ENCODE measurements around the gene ASB10. TPM values are rescaled to one million over a fixed set of nuclear protein-coding genes. Genes with fewer than 3 reads are reported as not detected.
A peak's percentile ranks its signal among the peaks of the same experiment; 100 is the strongest.

Gene ASB10
- total RNA-seq, 1 experiment from 2014 or later, result not detected

DNA sequence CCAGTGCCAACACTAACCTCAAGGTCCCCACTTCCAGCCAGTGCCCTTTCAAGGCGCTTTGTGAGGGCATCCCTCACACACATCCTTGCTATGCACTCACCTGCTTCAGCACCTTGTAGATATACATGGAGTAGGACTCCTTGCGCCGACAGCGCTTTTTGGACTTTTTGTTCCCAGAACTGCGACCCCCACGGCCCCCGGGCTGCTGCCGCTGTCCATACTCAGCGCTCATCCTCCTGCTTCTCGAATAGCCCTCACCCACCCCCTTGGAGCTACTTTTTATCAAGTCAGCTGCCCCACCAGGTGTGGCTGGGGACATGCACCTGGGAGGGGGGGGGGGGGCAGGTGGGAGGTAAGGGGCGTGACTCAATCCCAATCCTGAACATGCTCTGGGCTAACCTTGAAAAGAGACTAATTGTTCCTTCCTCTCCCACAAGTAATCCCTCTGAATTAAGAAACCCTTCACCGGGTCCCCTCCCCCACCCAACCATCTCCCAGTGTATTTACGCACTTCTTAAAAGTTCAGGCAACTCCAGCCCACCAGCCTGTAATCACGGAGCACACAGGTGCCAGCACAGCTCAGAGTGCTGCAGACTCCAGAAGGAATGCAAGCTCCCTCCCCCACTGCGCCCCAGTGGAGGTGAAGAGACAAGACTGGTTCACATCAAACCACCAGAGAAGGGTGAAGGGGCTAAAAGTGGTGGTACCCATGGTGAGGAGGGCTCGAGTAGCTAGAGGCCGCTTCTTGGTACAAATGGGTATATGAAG, 23.2 kb upstream of the ASB10 start, which contains the start of gene H2BK1:
TSS of gene H2BK1 (minus strand) at position 402 of the 768 bp plus-strand sequence. CDS start at position 232, 170 bp downstream.
- DNase-seq (ENCODE audit: low spot score), result no peak

DNA sequence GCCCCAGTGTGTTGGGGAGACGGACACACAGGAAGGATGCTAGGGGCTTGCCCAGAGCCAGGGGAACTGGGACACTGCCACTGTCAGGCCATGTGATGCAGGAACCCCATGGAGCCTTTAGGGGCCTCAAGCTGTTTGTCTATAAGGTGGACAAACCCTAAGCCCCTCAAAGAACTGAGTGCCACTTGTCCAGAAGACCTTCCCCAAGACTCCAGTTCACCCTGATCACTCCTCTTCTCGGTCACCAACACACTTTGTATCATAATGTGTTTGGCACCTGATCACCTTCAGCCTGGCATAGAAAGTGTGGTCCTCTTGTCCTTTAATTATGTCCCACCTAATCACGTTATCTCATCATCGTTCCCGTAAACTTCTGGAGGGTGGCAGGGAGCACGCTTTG, 22.5 kb upstream of the ASB10 start:
- no peak for DNase-seq (ENCODE audit: low spot score)

DNA sequence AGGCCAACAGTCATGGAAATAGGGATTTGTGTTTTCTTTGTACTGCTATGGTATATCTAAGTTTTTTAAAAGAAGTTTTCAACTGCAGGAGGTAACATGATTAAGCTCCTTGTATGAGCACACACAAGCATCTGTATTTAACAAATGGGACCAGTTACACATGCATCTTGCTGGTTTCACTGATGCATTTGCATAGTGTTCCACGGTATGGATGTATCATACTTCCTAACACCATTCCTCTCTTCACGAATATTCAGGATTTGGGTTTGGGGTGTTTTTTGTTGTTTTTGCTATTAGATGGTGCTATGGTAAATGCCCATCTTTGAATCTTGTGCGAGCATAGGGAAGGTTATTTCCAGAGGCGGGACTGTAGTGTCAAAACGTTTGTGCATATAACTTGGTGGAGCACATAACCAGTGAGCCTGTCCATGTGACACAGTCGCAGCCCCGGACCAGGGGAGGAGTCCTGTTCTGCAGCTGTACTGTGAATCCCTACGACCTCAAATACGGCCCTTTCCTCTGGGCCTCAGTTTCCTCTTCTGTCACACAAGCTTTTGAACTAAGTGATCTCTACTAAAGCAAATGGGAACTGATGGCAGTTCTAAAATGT, 21.3 kb upstream of the ASB10 start:
- DNase-seq (ENCODE audit: low spot score), result no peak

DNA sequence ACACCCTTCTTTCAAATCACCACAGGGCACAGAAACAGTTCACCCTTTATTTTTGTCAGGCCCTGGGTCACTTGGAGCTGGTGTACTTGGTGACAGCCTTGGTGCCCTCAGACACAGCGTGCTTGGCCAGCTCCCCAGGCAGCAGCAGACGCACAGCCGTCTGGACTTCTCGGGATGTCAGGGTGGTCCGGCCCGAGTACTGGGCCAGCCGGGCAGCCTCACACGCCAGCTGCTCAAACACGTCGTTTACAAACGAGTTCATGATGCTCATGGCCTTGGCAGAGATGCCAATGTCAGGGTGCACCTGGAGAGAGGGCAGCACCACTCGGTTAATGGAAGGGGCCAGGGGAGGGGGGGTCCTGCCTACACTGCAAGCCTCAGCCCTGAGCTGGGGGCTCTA, 20.8 kb upstream of the ASB10 start:
- DNase-seq (ENCODE audit: low spot score), result no peak

DNA sequence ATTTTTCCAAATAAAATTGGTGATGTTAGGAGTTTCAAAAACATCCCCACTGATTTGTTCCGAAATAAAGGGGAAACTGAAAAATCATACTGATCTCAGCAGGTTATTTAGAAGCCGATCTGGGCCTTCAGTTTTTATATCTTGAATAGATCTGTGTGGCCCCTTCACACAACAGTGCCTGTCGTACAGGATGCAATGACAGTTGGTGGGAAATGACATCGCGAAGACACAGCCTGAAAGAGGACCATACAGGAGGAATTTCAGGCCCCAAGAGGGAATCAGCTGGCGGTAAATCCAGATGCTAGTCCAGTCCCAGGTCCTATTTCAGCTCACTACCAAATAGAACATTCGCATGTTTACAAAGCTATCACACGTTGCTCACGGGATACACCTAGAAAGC, 20.3 kb upstream of the ASB10 start:
- DNase-seq (ENCODE audit: low spot score), result no peak

DNA sequence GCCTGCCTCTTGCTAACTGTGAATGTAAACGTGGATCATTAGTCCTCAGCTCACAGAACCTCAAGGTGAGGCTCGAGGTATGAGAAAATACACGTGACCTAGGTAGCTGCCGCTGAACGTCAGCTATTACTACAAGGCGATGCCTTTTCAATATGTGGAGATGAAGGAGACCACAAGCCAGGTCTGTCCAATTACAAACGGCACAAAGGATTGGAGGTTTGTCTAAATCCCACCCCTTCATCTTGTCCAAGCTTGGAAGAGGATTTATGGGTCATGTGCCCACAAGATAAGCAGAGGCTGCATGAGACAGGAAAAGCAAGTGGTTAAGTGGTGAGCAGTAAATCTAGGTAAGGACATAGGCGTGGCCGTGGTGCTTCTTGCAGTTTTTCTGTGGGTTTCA, 19.9 kb upstream of the ASB10 start:
- DNase-seq (ENCODE audit: low spot score), result peak; percentile 80

DNA sequence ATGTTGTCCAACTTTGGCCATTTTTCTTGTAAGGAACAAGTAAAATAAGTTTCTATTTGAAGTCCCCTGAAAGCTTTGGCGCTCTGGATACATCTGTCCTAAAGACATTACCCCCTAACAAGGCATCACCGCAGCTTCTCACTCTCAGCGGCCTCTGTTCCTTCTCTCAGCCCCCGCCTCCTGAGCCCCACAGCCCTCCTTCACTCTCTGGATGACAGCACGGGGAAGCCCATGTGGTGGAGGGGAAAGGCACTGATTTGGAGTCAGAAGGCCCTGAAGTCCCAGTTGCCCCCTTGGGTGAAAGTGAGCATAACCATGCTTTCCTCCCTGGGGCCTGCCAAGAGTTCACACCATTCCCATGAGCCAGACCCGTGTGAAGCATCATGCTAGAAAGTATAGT, 18.7 kb upstream of the ASB10 start:
- no peak for DNase-seq (ENCODE audit: low spot score)

DNA sequence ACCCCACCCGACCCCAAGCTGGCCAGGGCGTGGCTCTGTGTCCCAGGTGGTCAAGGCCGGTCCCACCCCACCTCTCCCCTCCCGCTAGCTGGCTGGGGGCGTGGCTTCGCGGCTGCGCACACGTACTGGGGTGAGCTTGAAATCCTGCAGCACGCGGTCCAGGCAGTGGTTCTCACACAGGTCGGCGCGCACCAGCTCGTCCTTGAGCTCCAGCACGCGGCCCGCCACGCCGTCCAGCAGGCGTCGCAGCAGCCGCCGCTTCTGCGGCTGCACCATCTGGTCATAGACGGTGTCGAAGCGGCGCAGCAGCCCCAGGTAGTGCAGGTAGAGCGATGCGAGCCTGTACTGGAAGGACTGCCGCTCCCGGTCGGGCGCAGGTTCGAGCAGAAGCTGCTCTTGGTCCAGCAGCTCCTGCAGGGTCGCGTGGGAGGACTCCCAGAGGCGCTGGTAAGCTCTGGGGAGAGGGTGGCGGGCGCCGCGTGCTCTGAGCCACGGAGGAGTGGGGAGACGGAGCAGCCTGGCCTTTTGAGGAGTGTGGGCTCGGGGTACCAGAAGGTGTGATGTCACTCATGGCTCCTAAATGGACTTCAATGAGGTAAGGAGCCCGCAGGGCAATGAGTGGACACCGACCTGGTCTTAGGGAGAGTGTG, 17.5 kb upstream of the ASB10 start:
- DNase-seq (ENCODE audit: low spot score), result no peak

DNA sequence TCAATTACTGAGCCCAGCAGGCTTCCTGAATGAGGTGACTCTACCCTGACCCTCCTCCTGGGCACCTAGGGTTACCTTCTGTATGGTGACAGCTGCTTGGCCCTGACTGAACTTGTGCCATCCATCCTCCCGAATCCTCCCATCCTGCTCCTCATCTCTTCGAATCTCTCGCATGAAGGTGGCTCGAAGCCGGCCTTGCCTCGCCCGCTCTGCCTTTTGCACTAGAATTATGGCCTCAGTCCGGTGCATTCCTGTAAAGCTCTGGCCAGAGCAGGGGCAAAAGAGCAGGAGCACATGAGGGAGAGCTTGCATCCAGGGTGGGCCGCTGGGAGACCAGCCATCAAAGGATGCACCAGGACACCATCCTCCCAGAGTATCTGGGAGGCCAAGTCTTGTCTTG, 15.8 kb upstream of the ASB10 start:
- no peak for DNase-seq (ENCODE audit: low spot score)

DNA sequence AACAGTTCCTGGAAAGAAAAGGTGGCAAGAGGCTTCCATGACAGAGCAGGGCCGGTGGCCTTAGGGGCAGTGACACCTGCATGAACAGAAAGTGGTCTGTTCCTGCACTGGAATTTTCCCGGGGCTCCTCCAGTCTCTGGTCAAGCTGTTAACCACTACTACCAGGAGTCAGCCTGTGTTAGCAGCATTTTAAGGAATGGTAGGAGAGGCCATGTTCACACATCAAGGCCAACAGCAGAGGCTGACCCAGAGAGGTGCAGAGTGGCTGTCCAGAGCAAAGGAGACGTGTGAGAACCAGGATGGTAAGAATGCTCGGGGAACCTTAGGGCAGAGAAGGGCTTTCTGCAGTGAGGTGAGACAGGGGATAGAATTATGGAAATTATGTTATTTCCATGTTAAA, 14.7 kb upstream of the ASB10 start:
- DNase-seq (ENCODE audit: low spot score), result no peak

DNA sequence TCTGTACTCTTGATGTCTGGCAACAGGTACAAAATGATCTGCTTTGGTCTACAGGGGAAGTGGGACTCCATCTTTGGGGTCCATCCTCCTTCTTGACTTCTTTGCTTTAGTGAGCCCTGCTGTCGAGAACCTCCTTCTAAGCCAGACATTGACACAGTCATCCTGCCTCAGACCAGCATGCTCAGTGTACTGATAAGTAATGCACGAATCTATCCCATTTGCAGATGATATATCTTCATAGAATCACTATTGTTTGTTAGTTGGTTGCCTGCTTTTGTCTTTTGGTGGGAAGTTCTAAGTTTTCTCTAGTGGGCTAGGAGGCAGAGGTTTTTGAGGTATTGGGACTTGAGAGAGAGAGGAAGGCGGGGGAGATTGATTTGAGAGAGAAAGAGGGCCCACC, 14.3 kb upstream of the ASB10 start:
- DNase-seq (ENCODE audit: low spot score), result no peak

DNA sequence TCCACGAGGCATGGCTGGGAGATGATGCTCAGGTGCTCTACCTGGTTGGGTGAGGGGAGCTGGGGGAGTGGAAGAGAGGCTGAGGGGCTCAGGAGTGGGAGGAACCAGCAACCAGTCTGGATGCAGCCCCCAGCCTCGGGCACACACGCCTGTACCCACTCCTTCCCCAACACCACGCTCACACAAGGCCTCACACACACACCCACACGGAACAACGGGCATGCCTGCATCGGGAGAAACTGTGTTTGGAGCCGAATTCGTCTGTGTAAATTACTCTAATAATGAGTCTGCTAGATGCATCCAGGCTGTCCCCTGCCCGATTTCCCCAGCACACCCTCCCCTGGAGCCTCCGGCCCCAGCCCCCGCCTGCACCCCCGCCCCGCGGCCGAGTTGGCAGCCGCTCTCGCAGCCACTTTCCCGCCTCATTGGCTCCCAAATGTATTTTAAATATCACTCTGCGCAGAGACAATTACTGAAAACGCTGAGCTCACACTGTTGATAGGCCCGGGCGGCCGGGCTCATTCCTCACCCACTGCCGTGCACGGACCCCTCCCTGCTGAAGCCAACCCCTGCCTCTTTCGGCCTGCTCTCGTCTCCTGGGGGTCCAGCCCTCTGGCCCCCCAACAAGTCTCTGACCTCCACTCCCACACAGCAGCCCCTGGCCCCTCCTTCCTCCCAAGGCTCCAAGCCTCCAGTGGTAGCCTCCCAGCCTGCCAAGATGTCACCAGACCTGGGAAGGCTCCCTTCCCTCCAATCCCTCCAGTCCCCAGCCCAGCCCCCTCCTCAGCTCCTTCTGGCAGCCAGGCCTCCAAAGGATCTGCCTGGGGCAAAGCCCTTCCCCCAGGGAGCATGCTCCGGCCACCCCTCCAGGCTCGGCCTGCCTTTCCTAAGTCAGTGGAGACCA, 12.1 kb upstream of the ASB10 start:
- no peak for DNase-seq (ENCODE audit: low spot score)

DNA sequence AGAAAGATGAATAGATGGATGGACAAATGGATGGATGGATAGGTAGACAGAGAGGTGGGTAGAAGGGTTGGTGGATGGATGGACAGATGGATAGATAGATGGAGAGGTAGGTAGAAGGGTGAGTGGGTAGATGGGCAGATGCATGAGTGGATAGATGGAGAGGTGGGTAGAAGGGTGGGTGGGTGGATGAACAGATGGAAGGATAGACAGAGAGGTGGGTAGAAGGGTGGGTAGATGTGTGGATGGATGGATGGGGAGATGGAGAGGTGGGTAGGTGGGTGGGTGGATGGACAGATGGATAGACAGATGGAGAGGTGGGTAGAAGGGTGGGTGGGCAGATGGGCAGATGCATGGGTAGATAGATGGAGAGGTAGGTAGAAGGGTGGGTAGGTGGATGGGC, 10.9 kb upstream of the ASB10 start:
- DNase-seq (ENCODE audit: low spot score), result no peak

DNA sequence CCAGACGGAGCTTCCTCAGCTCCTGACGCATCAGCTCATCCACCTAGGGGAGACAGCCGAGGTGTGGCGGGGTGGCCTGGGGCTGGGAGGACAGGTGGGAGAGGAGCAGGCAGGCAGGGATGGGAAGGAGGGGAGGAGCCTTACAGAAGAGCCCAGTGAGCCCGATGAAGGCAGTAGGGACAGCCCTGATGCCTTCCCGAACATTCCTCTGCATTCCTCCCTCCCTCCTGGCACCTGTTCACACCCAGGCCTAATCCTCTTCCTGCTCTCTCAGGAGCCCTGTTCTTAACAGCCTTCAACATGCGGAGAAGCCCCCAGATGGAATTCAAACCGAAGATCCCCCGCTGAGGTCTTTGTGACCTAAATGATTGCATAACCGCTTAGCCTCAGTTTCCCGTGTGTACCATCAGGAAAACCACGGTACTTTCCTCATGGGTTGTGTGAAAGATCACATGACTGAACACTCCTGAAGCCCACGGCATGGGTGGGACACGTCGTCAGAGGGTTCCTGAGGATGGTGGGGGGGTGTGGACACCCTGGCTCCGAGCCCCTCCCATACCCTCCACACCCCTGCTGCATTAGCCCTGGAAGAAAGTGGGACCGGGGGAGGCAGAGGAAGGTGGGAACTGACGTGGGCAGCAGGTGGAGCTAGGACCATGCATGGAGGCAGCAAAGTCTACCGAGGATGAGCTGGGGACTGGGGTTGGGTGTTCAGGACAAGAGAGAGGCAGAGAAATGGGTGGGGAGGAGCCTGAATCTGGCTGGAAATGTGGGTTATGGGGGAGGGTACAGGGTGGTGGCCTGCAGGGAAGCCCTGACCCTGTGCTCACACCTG, 8.8 kb upstream of the ASB10 start:
- no peak for DNase-seq (ENCODE audit: low spot score)

DNA sequence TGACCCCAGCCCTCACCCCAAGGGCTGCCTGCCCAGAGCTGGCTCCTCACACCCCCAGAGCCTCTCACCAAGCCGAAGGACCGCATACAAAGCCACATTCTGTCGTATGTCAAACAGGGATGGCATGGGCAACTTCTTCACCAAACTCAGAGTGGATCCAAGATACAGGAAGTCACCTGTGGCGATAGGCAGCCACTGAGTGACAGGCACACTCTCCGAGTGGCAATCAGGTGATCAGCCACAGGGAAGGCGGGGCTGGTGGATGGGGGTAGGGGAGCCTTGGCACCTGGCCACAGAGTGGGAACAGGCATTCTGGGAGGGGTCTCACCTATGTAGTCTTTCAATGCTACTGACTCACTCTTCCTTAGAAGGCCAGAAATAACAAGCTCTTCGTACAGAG, 7.1 kb upstream of the ASB10 start:
- no peak for DNase-seq (ENCODE audit: low spot score)

DNA sequence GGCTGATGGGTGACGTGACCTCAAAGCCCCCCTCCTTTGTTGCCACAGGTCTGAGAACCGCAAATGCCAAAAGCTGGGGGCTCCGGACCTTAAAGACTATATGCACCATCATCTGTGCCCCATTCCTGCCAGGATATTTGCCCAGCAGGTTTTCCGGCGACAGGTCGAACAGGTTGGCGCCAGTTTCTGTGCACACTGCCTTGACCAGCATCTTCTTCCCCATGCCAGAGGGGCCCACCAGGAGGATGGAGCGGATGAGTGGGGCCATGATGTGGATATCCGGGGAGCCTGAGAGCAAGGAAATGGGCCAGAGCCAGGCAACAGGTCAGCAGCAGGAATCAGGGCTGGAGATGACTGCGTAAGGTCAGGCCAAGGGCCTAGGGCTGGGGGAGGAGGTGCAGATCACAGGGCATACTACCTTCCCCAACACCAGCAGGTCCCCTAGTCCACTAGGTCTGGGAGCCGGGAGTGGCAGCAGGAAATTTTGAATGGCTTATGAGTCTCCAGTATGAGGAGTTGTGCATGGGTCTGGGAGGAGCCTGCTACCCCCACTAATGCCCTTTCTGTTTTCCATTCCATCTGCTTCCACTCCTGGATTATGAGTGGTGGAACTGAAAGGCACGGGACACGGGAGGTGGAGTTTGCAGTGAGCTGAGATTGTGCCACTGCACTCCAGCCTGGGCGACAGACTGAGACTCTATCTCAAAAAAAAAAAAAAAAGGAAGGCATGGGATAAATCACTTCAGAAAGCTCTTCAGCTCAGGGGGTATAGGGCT, 6.3 kb upstream of the ASB10 start:
- DNase-seq (ENCODE audit: low spot score), result no peak

DNA sequence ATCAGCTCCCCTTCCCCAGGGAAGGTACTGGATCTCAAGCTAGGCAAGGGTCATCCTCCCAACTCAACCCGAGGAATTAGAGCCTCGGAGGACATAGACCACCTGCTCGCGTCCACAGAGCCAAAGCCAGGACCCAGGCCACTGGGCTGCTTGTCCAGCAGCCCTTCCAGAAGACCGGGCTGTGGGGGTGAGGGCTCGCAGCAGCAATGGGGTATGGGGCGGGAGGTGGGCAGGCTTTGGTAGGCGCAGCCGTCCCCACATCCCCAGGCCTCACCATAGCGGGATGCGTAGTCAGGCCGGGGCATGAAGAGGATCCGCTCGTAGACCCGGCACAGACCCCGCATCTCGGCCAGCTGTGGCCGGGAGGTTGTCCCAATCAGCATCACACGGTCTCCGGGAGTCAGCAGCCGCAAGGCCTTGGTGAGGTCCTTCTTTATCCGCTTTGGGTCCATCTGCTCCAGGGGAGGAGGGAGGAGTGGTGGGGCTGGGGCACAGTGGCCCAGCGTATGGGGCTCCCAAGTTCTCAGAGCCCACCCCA, 5.0 kb upstream of the ASB10 start:
- no peak for DNase-seq (ENCODE audit: low spot score)

DNA sequence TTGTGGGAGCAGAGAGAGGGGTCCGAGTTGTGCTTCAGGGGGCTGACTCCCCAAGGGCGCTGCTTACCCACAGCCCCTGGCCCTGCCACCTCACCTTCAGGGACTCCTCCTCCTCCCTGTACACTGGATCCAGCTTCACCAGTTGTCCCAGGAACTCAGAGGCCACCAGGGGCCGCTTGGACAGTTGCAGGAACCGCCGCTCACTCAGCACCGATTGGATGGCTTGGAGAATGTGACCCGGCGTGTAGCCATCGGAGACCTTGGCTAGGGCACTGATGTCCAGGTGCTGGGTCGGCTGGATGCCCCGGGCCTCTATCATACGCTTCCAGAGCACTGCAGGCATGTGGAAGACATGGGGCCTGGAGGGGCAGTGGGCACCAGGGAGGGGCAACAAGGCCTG, 4.5 kb upstream of the ASB10 start:
- DNase-seq (ENCODE audit: low spot score), result no peak

DNA sequence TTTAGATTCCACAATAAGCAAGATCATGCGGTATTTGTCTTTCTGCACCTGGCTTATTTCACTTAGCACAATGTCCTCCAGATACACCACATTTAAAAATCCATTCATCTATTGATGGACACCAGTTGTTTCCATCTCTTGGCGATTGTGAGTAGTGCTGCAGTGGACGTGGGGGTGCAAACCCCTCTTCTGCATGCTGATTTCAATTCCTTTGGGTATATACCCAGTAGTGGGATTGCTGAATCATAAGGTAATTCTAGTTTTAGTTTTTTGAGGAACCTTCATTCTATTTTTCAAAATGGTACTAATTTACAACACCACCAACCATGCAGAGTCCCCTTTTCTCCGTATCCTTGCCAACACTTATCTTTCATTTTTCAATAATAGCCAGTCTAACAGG, 2.0 kb upstream of the ASB10 start:
- DNase-seq (ENCODE audit: low spot score), result no peak

DNA sequence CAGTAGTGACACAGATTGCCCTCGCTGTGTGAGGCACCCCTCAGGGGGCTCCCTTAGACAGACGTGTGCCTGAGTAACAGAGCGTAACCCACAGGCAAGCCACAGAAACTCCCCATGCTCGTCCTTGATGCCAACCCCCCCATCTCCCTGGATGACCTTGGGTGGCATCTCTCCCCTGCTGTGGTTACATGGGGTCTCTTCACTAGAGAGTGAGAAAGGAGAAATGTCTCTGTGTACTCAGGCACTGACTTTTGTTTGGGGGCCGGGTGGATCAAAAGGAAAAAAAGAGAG, 1.1 kb upstream of the ASB10 start:
- no peak for DNase-seq (ENCODE audit: low spot score)
